GM23338 (cell line): Measurements from ENCODE around the gene PDE4D. TPM values are rescaled to one million over a fixed set of nuclear protein-coding genes. Genes with fewer than 3 reads are reported as not detected.

Experiments
- ATAC-seq: fragments of 200-7000 bp; cut with Tn5 transposase; 3 replicates; pipeline ENCODE4 v1.9.1; 2020
- DNase-seq: peaks from one replicate; pipeline ENCODE4 v3.0.0-alpha.2; 2015; ENCODE audit warnings: low spot score
- H2AFZ ChIP-seq: fragments of 200-600 bp; sonication (generic); 2 replicates; pipeline ENCODE4 v1.8.0; 2016; ENCODE audit warnings: antibody characterized with exemption, mild to moderate bottlenecking, moderate library complexity
- H3F3A ChIP-seq: fragments of 200-600 bp; sonication (generic); replicated peaks from 2 replicates; pipeline ENCODE4 v1.8.0; 2017; ENCODE audit warnings: antibody characterized with exemption, mixed run types, low read depth
- H3K27ac ChIP-seq: fragments of 200-600 bp; sonication (generic); 2 replicates; pipeline ENCODE4 v1.6.1; 2016; ENCODE audit warnings: low read depth
- H3K27me3 ChIP-seq: fragments of 200-600 bp; sonication (generic); 2 replicates; pipeline ENCODE4 v1.8.0; 2016; ENCODE audit warnings: mild to moderate bottlenecking, mixed run types, moderate library complexity; ENCODE audit not compliant: insufficient read depth
- H3K36me3 ChIP-seq: fragments of 200-600 bp; sonication (generic); 2 replicates; pipeline ENCODE4 v1.8.0; 2016; ENCODE audit warnings: mild to moderate bottlenecking; ENCODE audit not compliant: insufficient read depth
- H3K4me1 ChIP-seq: fragments of 200-600 bp; sonication (generic); 2 replicates; pipeline ENCODE4 v1.8.0; 2016; ENCODE audit warnings: mild to moderate bottlenecking, moderate library complexity; ENCODE audit not compliant: insufficient read depth
- H3K4me2 ChIP-seq: fragments of 200-600 bp; sonication (generic); 2 replicates; pipeline ENCODE4 v1.7.1; 2017; ENCODE audit warnings: mixed run types
- H3K4me3 ChIP-seq: fragments of 200-600 bp; sonication (generic); 2 replicates; pipeline ENCODE4 v1.6.1; 2016; ENCODE audit warnings: mixed run types
- H3K79me2 ChIP-seq: fragments of 200-600 bp; sonication (generic); replicated peaks from 2 replicates; pipeline ENCODE4 v1.8.0; 2017; ENCODE audit warnings: mild to moderate bottlenecking; ENCODE audit not compliant: insufficient read depth
- H3K9me2 ChIP-seq: fragments of 200-600 bp; sonication (generic); 2 replicates; pipeline ENCODE4 v1.8.0; 2017; ENCODE audit not compliant: insufficient read depth
- H4K20me1 ChIP-seq: fragments of 200-600 bp; sonication (generic); replicated peaks from 2 replicates; pipeline ENCODE4 v1.8.0; 2017; ENCODE audit warnings: mild to moderate bottlenecking; ENCODE audit not compliant: insufficient read depth
- H3K27ac Mint-ChIP-seq: 2 replicates; pipeline ENCODE4 v1.8.0; 2020; ENCODE audit warnings: inconsistent platforms, mild to moderate bottlenecking, moderate library complexity, mixed read lengths
- H3K27me3 Mint-ChIP-seq: 3 replicates; pipeline ENCODE4 v1.8.0; 2022; ENCODE audit warnings: low read depth, mild to moderate bottlenecking, moderate library complexity, mixed read lengths, inconsistent platforms; ENCODE audit not compliant: insufficient read depth, poor library complexity
- H3K36me3 Mint-ChIP-seq: 3 replicates; pipeline ENCODE4 v1.8.0; 2021; ENCODE audit warnings: low read depth, mild to moderate bottlenecking, inconsistent platforms, moderate library complexity, mixed read lengths
- H3K4me1 Mint-ChIP-seq: 3 replicates; pipeline ENCODE4 v1.8.0; 2020; ENCODE audit warnings: mild to moderate bottlenecking, inconsistent platforms, mixed read lengths
- H3K4me3 Mint-ChIP-seq: 3 replicates; pipeline ENCODE4 v1.8.0; 2021; ENCODE audit warnings: moderate library complexity, mild to moderate bottlenecking, inconsistent platforms, mixed read lengths
- H3K9me3 Mint-ChIP-seq: 3 replicates; pipeline ENCODE4 v1.8.0; 2020; ENCODE audit warnings: moderate library complexity, mild to moderate bottlenecking, inconsistent platforms, mixed read lengths
- EZH2 ChIP-seq: fragments of 200-600 bp; sonication (generic); IDR thresholded peaks from one replicate; pipeline ENCODE4 v1.8.0; 2017; ENCODE audit warnings: antibody characterized with exemption, mild to moderate bottlenecking, low read depth; ENCODE audit not compliant: unreplicated experiment
- EZH2phosphoT487 ChIP-seq: fragments of 200-600 bp; sonication (generic); IDR thresholded peaks from one replicate; pipeline ENCODE4 v1.8.1; 2018; ENCODE audit warnings: antibody characterized with exemption; ENCODE audit not compliant: unreplicated experiment
- JUNB ChIP-seq: IDR thresholded peaks from one replicate; pipeline ENCODE4 v1.6.1; 2016; ENCODE audit warnings: antibody characterized with exemption; ENCODE audit not compliant: unreplicated experiment
- NANOG ChIP-seq: IDR thresholded peaks from 2 replicates; pipeline ENCODE4 v1.6.1; 2016; ENCODE audit warnings: antibody characterized with exemption, borderline replicate concordance
- POLR2AphosphoS5 ChIP-seq: IDR thresholded peaks from 2 replicates; pipeline ENCODE4 v1.6.1; 2016; ENCODE audit warnings: antibody characterized with exemption, low read depth
- STAT1 ChIP-seq: IDR thresholded peaks from one replicate; pipeline ENCODE4 v1.6.1; 2016; ENCODE audit warnings: antibody characterized with exemption; ENCODE audit not compliant: unreplicated experiment
- ZNF114 ChIP-seq: fragments of 250-450 bp; sonication (Bioruptor Pico); IDR thresholded peaks from 2 replicates; pipeline ENCODE4 v1.5.0; 2020; ENCODE audit warnings: mild to moderate bottlenecking, moderate library complexity
- ZNF331 ChIP-seq: fragments of 250-450 bp; sonication (Bioruptor Pico); IDR thresholded peaks from 2 replicates; pipeline ENCODE4 v1.5.0; 2020; ENCODE audit warnings: low read depth, mild to moderate bottlenecking, moderate library complexity
- polyA plus RNA-seq: library from polyadenylated mRNA; unstranded; fragments of >200 nt; fragmentation: Nextera tagmentation; extraction: Ambion mirVana; gene quantifications from 2 replicates; pipeline ENCODE4 v1.2.1, GENCODE V29; 2016
- total RNA-seq: library from RNA; depleted of rRNA; stranded (reverse); fragments of >200 nt; shearing (Covaris generic); gene quantifications from 2 replicates; pipeline ENCODE4 v1.2.3, GENCODE V29; 2014
- TF ChIP-seq, protein P1 (sequence below): fragments of 250-450 bp; sonication (Bioruptor Pico); IDR thresholded peaks from 2 replicates; pipeline ENCODE4 v1.5.0; 2020; ENCODE audit warnings: mild to moderate bottlenecking, moderate library complexity
- TF ChIP-seq, protein P2 (sequence below): IDR thresholded peaks from 2 replicates; pipeline ENCODE4 v1.6.1; 2016; ENCODE audit warnings: antibody characterized with exemption

The PDE4D gene
- total and polyA plus RNA-seq, 2 experiments from 2014 or later: 2.1 to 4.7 TPM

DNA sequence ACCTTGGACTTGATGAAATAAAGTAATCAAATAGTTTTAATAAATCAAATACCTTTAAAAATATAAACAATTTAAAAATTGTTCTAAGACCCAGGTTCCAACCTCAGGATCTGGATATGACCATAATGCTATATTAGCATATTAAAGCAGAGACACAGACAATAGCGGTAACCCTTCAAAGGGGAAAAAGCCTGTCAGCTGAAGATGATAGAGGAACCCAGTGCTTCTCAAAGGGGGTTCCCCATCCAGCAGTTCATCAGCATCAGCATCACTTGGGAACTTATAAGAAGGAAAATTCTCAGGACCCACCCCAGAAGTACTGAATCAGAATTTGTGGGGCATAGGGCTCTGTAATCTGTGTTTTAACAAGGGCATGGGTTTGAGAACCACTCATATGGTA lies 791.1 kb downstream of the PDE4D start:
- no peak overlapping the region for H3K27ac ChIP-seq
- no peaks in the 10 kb centered on the region for H3F3A ChIP-seq
- H3K27me3 Mint-ChIP-seq: peaks cover 2% of the 10 kb centered on the region
- ATAC-seq: no peak
- H3K9me2 ChIP-seq: 0 out of 2 replicates have a peak, but pooled peaks cover 4% of the 10 kb centered on the region
- H3K79me2 ChIP-seq: no peaks in the 10 kb centered on the region
- no peak overlapping the region for H3K4me2 ChIP-seq
- H2AFZ ChIP-seq: no peak overlapping the region
- TF ChIP-seq JUNB: no peak
- no peak for TF ChIP-seq NANOG
- no peak for TF ChIP-seq POLR2AphosphoS5
- TF ChIP-seq EZH2: no peak
- TF ChIP-seq EZH2phosphoT487: no peak
- TF ChIP-seq ZNF114 (CRISPR knock-in tag): no peak
- H3K4me1 Mint-ChIP-seq: peaks cover 9% of the 10 kb centered on the region; the same call in 1 of the 3 replicates
- H3K36me3 Mint-ChIP-seq: no peaks in the 10 kb centered on the region
- no peak overlapping the region for H3K4me3 Mint-ChIP-seq
- 0 out of 2 replicates have a peak, but pooled peaks cover 4% of the 10 kb centered on the region for H3K4me1 ChIP-seq
- no peak overlapping the region for H3K27ac Mint-ChIP-seq
- H3K36me3 ChIP-seq: no peaks in the 10 kb centered on the region
- H3K27me3 ChIP-seq: no peaks in the 10 kb centered on the region
- H4K20me1 ChIP-seq: no peaks in the 10 kb centered on the region
- DNase-seq: no peak
- H3K9me3 Mint-ChIP-seq: no peaks in the 10 kb centered on the region
- no peak overlapping the region for H3K4me3 ChIP-seq

DNA sequence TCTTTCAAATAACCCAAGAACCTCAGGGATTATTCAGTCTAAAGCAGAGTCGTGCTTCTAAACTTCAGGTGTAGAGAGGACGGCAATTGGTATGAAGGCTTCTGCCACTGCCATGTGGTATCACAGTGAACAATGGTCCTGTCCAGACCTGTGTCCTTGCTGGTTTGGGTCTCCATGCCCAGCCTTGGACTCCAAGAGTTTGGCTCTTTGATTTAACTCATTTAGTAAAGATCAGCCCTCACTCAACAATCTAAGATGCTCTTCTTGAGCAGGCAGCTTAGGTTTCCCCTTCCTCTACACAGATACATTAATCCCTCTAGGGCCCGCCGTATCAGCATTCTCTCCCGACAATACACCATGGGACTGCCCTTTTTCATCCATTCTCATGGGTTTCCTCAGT lies 792.7 kb downstream of the PDE4D start:
- ATAC-seq (no peak), DNase-seq (no peak)
- H3K4me2 ChIP-seq: no peak overlapping the region
- H3K4me3 ChIP-seq: no peak overlapping the region
- Mint-ChIP-seq H3K9me3 (no peaks in the 10 kb centered on the region), H3K4me3 (no peak overlapping the region), H3K4me1 (peaks cover 9% of the 10 kb centered on the region; the same call in 1 of the 3 replicates), H3K27ac (no peak overlapping the region), H3K27me3 (no peaks in the 10 kb centered on the region), H3K36me3 (no peaks in the 10 kb centered on the region)
- H3F3A ChIP-seq: no peaks in the 10 kb centered on the region
- no peaks in the 10 kb centered on the region for H3K36me3 ChIP-seq
- no peaks in the 10 kb centered on the region for H3K27me3 ChIP-seq
- no peak overlapping the region for H3K27ac ChIP-seq
- H4K20me1 ChIP-seq: no peaks in the 10 kb centered on the region
- H3K4me1 ChIP-seq: 0 out of 2 replicates have a peak, but pooled peaks cover 4% of the 10 kb centered on the region
- no peaks in the 10 kb centered on the region for H3K79me2 ChIP-seq
- 0 out of 2 replicates have a peak, but pooled peaks cover 4% of the 10 kb centered on the region for H3K9me2 ChIP-seq
- TF ChIP-seq EZH2phosphoT487: no peak
- no peak for TF ChIP-seq EZH2
- H2AFZ ChIP-seq: no peak overlapping the region; the same call in 1 of the 2 replicates

DNA sequence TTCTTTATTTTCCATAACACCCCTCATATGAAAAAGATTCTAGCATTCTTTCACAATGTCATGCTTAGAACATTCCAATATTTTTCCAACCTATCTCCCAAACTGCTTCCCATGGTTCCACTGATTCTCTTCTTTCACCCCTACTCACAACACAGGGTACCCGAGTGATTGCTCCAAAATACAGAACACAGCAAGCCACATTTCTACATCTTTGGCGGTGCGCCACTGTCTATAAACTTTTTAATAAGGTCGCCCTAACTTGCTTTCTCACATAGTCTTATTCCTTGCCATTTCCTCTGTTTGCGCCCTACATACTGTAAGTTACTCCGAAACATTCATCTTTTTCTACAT lies 793.6 kb downstream of the PDE4D start:
- Mint-ChIP-seq H3K4me3 (no peak overlapping the region), H3K27ac (no peak overlapping the region), H3K27me3 (no peaks in the 10 kb centered on the region), H3K4me1 (peaks cover 9% of the 10 kb centered on the region; the same call in 1 of the 3 replicates), H3K9me3 (no peaks in the 10 kb centered on the region), H3K36me3 (no peaks in the 10 kb centered on the region)
- Histone ChIP-seq H3F3A (no peaks in the 10 kb centered on the region), H3K4me3 (no peak overlapping the region), H3K27me3 (no peaks in the 10 kb centered on the region), H3K4me1 (0 out of 2 replicates have a peak, but pooled peaks cover 2% of the 10 kb centered on the region), H3K9me2 (0 out of 2 replicates have a peak, but pooled peaks cover 4% of the 10 kb centered on the region), H3K27ac (no peak overlapping the region), H3K36me3 (no peaks in the 10 kb centered on the region), H4K20me1 (no peaks in the 10 kb centered on the region), H3K4me2 (no peak overlapping the region), H2AFZ (no peak overlapping the region), H3K79me2 (no peaks in the 10 kb centered on the region)
- ATAC-seq (no peak), DNase-seq (no peak)
- TF ChIP-seq STAT1: no peak
- TF ChIP-seq, protein P1, sequence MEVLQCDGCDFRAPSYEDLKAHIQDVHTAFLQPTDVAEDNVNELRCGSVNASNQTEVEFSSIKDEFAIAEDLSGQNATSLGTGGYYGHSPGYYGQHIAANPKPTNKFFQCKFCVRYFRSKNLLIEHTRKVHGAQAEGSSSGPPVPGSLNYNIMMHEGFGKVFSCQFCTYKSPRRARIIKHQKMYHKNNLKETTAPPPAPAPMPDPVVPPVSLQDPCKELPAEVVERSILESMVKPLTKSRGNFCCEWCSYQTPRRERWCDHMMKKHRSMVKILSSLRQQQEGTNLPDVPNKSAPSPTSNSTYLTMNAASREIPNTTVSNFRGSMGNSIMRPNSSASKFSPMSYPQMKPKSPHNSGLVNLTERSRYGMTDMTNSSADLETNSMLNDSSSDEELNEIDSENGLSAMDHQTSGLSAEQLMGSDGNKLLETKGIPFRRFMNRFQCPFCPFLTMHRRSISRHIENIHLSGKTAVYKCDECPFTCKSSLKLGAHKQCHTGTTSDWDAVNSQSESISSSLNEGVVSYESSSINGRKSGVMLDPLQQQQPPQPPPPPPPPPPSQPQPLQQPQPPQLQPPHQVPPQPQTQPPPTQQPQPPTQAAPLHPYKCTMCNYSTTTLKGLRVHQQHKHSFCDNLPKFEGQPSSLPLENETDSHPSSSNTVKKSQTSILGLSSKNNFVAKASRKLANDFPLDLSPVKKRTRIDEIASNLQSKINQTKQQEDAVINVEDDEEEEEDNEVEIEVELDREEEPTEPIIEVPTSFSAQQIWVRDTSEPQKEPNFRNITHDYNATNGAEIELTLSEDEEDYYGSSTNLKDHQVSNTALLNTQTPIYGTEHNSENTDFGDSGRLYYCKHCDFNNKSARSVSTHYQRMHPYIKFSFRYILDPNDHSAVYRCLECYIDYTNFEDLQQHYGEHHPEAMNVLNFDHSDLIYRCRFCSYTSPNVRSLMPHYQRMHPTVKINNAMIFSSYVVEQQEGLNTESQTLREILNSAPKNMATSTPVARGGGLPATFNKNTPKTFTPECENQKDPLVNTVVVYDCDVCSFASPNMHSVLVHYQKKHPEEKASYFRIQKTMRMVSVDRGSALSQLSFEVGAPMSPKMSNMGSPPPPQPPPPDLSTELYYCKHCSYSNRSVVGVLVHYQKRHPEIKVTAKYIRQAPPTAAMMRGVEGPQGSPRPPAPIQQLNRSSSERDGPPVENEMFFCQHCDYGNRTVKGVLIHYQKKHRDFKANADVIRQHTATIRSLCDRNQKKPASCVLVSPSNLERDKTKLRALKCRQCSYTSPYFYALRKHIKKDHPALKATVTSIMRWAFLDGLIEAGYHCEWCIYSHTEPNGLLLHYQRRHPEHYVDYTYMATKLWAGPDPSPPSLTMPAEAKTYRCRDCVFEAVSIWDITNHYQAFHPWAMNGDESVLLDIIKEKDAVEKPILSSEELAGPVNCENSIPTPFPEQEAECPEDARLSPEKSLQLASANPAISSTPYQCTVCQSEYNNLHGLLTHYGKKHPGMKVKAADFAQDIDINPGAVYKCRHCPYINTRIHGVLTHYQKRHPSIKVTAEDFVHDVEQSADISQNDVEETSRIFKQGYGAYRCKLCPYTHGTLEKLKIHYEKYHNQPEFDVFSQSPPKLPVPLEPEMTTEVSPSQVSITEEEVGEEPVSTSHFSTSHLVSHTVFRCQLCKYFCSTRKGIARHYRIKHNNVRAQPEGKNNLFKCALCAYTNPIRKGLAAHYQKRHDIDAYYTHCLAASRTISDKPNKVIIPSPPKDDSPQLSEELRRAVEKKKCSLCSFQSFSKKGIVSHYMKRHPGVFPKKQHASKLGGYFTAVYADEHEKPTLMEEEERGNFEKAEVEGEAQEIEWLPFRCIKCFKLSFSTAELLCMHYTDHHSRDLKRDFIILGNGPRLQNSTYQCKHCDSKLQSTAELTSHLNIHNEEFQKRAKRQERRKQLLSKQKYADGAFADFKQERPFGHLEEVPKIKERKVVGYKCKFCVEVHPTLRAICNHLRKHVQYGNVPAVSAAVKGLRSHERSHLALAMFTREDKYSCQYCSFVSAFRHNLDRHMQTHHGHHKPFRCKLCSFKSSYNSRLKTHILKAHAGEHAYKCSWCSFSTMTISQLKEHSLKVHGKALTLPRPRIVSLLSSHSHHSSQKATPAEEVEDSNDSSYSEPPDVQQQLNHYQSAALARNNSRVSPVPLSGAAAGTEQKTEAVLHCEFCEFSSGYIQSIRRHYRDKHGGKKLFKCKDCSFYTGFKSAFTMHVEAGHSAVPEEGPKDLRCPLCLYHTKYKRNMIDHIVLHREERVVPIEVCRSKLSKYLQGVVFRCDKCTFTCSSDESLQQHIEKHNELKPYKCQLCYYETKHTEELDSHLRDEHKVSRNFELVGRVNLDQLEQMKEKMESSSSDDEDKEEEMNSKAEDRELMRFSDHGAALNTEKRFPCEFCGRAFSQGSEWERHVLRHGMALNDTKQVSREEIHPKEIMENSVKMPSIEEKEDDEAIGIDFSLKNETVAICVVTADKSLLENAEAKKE: no peak
- TF ChIP-seq, protein P2, sequence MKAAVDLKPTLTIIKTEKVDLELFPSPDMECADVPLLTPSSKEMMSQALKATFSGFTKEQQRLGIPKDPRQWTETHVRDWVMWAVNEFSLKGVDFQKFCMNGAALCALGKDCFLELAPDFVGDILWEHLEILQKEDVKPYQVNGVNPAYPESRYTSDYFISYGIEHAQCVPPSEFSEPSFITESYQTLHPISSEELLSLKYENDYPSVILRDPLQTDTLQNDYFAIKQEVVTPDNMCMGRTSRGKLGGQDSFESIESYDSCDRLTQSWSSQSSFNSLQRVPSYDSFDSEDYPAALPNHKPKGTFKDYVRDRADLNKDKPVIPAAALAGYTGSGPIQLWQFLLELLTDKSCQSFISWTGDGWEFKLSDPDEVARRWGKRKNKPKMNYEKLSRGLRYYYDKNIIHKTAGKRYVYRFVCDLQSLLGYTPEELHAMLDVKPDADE: no peak
- TF ChIP-seq EZH2phosphoT487: no peak
- TF ChIP-seq JUNB: no peak
- no peak for TF ChIP-seq ZNF114 (CRISPR knock-in tag)
- TF ChIP-seq ZNF331 (CRISPR knock-in tag): no peak
- TF ChIP-seq NANOG: no peak
